Inflammatory macrophage treated with lipopolysaccharide for 1 hour (primary cell): ENCODE measurements around the gene TBXAS1.

Source experiments
- DNase-seq, 2 donors: peaks; one replicate each; pipeline ENCODE4 v3.0.0-alpha.2; 2020 to 2022

Gene TBXAS1

DNA sequence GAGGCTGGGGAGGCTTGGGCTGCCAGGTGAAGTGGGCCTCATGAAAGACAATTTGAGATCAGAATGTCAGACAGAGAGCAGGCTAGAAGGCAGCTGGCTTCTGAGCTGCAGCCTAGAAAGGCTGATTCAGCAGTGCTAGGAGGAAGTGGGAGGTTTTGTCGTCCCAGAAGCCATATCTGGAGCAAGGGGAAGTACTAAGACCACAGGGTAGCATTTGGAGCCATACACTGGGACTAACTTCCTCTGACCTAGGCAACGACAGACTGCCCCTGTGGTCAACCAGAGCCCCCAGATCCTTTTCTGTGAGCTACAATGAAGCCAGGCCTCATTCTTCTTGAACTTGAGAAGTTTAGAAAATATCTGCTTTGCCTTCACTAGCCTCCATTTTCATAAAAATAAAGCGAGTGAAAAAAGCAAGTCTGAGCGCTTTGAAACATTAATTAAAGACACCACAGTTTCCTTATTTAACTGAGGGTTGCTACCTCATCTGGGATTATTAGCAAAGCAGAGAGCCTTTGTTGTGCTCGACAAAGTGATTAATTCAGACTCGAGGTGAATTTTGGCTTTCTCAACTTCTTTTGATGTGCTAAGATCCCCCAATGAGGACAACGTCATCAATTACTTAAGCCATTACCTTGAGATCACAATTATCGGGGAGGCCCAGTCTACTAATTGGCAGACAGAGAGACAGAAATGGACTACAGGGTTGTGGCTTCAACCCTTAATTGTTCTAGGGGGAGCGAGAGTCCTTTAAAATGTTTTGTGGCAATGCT, 26.6 kb downstream of the TBXAS1 start:
- DNase-seq: peak; percentile 83 to 89

DNA sequence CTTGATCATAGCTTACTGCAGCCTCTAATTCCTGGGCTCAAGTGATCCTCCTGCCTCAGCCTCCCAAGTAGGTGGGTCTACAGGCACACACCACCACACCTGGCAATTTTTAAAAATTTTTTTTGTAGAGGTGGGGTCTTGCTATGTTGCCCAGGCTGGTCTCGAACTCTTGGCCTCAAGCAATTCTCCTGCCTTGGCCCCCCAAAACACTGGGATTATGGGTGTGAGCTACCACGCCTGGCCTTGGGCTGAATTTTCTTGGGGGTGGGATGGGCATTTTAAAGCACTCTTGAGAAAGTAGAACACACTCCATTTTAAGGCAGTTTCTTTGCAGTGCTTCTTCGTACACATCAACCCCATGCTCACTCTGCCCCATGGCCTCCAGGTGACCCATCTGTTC, 28.7 kb downstream of the TBXAS1 start:
- no peak for DNase-seq

DNA sequence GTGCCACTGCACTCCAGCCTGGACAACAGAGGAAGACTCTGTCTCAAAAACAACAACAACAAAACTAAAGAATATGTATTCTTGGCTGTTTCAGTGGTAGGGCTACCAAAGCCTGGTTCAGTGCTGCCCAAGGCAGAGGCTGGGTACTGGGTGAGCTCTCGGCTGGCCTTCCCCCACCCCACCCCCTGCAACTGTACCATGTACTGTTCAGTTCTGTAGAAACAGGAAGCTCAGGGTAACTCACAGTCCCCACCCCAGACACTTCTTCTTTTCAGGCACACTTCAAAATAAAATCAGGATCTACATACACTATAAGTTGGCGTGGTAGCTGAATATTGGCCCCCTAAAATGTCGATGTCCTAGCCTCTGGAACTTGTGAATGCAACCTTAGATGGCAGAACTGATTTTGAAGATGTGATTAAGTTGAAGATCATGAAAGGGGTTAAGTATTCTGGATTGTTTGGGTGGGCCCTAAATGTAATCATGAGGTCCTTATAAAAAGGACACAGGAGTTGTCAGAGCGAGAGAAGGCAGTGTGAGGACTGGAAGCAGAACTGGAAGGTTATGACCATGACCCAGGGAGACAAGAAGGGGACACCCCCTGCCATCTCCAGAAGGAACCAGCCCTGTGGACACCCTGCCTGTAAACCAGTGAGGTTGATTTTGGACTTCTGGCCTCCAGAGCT, 31.2 kb downstream of the TBXAS1 start:
- peak; percentile 84 to 87 for DNase-seq

DNA sequence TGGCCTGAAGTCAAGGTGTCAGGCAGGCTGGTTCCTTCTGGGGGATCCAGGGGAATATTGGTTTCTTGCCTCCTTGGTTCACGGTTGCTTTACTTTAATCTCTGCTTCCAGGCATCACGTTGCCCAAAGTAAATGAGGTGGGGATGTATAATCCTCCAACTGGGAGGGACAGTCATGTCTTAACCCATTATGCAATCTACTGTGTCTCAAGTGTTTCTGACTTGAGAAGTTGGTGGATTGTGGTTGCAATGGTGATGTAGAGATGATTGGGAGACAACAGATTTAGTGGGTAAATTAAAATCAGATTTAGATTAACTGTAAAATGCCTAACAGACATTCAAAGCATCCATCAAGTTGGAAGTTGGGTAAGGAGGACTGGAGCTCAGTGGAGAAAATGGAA, 32.7 kb downstream of the TBXAS1 start:
- peak; percentile 51 to 58 for DNase-seq

DNA sequence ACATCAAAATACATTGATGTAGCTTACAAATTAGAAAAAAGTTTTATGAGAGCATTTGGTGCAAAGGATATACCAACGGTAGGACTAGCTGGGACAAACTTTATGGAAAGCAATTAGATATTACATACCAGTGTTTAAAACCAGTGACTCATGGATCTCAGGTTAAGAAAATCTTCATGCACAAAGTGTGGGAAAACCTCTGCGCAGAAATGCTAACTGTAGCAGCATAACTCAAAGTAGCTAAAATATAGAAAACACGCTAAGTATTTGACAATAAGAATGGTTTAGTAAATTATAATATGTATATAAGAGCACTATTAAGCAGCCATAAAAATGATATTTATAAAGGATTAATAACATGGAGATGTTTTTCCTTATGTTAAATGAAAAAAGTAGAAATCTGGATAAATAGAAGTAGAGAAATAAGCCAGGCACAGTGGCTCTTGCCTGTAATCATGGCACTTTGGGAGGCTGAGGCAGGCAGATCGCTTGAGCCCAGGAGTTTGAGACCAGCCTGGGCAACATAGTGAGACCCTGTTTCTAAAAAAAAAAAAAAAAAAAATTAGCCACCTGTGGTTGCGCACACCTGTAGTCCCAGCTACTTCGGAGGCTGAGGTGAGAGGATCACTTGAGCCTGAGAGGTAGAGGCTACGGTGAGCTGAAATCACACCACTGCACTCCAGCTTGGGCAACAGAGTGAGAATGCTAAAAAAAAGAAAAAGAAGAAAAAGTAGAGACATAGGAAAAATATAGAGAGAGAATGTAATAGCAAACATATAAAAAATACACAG, 37.2 kb downstream of the TBXAS1 start:
- DNase-seq: no peak

GRCh38 chr7:139867847-139868246, 38.8 kb downstream of the TBXAS1 start:
- DNase-seq: no peak

DNA sequence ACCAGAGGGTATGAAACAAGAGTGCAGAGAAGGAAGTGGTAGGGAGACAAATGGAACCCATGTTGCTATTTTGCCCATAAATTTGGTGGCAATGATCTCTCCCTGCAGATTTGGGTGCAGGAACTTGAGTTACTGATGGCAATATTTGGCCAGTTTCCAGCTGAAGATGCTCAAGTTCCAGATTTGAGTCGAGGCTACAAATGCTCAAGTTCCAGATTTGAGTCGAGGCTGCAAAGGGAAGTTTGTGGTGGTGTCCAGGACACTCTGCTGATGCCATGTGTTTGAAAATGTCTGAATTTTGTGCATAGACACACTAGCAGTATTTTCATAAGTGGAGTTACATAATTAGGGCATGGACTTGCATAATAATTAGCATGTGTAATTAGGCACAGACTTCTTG, 40.8 kb downstream of the TBXAS1 start:
- DNase-seq: peak; percentile 60 to 61

DNA sequence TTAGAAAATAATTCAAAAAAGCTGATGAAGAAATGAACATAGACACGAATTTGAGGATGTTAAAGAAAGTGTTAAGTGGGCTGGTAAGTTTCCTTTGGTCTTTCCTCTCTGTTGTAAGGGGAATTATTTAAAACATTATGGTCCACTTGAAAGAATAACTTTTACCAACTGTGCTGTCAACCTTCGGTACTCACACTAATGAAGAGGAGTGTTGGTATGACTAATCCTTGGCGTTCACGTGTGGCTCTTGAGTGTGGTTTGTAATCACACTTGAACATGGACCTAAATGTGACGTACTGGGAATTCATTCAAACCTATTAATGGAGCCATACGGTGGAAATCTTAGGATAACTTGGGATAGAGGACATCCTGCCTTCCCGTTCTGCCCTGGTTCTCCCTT, 41.3 kb downstream of the TBXAS1 start:
- peak; percentile 33 to 65 for DNase-seq

DNA sequence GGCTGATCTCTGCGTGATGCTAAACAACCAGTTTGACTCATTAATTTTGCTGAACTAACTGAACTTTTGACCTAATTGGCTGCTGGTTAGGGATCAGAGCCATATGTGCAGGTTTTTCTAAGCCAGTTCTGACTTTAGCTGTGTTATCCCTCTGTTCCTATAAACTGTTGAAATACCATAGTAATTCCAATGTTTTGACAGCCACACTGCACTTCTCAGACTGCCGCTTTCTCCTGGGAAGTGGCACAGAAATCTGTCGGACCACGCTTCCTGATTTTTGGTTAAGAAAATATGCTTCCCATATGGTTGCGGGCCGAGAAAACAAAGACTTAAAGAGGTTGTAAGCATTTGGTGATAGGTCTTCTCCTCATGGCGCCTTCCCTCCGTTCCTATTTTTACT, 42.3 kb downstream of the TBXAS1 start:
- no peak for DNase-seq

- no peak for DNase-seq
Observed at GRCh38 chr7:139871820-139872219, 42.8 kb downstream of the TBXAS1 start.

- no peak for DNase-seq
Observed at GRCh38 chr7:139873593-139874301, 44.7 kb downstream of the TBXAS1 start.

DNA sequence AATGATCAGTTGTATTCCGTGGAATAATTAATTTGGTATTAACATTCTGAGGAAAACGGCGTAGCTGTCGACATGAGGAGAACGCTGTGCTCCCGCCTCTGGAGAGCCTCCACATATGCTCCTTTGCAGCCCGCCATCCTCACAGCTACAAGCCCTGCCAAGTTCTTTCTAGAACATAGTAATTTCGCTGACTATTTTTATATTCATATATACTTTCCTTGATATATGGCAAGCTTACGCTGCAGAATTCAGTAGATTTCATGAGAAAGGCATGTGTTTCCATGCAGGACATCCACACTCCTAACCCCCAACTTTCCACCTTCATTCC, 45.2 kb downstream of the TBXAS1 start:
- no peak for DNase-seq

- peak; percentile 60 to 78 for DNase-seq
Observed at GRCh38 chr7:139875821-139876241, 46.8 kb downstream of the TBXAS1 start.

DNA sequence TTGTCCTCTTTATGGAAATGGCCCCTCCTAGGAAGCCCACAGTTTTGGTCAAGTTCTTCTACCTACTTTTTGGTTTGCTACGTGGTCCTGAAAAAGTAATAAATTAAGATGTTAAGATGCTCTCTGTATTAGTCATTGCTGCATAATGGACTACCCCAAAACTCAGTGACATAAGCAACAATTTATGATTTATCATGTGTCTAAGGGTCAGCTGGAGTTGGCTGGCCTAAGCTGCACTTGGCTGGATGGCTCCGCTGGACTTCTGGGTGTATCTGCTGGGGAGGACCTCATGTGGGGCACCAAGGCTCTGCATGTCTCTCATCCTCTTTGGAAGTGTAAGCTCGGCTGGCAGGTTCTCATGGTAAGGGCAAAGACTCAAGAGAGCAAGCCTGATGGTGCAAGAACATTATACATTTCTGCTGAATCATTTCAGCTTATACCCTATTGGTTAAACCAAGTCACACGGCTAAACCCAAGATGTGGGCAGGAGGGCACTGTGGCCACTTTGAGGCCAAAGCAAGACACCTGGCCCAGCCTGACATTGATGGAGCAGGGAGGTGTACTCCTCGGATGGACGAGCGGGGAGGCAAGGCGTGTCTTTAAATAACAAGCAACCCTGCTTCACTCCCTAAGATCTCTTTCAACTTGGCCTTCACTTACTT, 47.7 kb downstream of the TBXAS1 start:
- no peak for DNase-seq

DNA sequence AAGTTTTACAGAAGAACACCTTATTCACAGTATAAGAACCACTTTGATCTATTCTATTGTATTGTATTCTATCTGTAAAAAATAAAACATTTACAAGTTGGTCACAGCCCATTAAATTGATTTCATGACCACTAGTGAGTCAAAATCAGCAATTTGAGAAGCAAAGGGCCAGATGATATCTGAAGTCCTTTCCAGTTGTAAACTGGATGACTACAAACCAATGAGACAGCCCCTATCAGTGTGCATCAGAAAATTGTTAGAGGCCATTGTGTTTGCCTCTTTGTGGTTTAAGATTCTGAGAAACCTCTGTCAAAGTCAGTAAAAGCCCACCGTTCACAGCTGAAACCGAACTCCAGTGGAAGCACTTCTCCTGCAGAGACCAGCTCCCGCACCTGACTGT, 54.8 kb downstream of the TBXAS1 start:
- no peak for DNase-seq

- DNase-seq: no peak
Observed at GRCh38 chr7:139884441-139884840, 55.4 kb downstream of the TBXAS1 start.

GRCh38 chr7:139885511-139885910, 56.4 kb downstream of the TBXAS1 start:
- DNase-seq: peak; percentile 50 to 51

GRCh38 chr7:139886206-139886605, 57.1 kb downstream of the TBXAS1 start:
- peak; percentile 83 to 95 for DNase-seq

DNA sequence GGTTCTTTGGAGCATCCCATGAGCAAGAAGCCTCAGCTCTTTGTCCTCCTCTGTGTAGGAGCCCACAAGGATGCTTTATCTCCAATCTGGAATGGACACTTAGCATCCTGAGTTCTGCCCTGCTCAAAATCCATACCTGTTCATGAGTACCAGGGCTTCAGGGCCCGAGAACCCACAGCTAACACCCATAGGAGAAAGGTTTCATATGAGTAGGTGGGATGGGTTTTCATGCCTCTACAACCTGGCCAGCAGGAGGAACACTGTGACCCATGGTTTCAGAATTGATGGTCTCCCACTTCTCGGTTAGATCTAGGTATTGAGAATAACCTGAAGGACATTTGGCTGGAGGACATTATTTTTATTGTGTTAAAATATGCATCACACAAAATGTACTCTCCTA, 57.8 kb downstream of the TBXAS1 start:
- DNase-seq: no peak

- DNase-seq: peak; percentile 60 to 90
Observed at GRCh38 chr7:139887992-139888481, 59.0 kb downstream of the TBXAS1 start.

DNA sequence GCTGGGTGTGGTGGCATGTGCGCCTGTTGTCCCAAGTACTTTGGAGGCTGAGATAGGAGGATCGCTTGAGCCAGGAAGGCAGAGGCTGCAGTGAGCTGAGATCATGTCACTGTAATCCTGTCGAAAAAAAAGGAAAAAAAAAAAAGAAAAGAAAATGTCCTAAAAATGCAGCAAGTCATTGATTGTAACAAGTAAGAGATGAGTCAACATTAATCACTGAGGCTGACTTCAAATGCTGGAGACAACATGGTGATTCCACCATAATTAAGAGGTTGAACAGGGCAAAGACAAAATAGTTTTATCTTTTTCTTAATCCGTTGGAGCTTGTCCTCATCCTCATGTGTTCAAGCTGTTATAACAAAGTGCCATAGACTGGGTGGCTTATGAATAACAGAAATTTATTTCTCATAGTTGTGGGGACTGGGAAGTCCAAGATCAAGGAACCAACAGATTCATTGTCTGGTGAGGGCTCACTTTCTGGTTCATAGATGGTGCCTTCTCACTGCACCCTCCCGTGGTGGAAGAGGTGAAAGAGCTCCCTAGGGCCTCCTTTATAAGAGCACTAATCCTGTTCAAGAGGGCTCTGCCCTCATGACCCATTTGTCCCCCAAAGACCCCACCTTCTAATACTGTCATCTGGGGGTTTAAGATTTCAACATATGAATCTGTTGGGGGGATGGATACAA, 60.3 kb downstream of the TBXAS1 start:
- no peak for DNase-seq

DNA sequence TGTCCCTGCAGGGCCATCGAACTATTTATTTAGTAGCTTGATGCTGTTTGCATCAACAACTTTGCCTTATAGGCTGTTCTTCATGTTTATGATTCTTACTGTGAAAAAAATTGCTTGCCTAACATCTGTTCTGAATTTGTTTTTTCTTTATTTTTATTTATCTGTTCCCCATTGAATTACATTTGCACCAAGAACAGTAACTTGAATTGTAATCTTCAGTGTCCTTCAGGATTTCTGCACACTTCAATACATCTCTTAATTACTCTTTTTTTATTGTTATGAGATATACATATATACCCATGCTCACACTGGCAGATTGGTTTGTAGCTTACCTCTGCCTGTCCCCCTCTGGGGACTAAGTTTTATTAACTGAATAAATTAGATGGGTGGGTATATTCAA, 64.4 kb downstream of the TBXAS1 start:
- no peak for DNase-seq
